Retinal pigment epithelial cell (primary cell): ENCODE results near the gene PLCL2.

Source experiments
- DNase-seq: peaks from one replicate; pipeline ENCODE4 v3.0.0-alpha.2; 2010; ENCODE audit warnings: low read depth
- H3K4me3 ChIP-seq: 2 replicates; pipeline ENCODE4 v1.5.1; 2011; ENCODE audit warnings: mild to moderate bottlenecking, low read length, control low read depth, moderate library complexity
- TF ChIP-seq, protein P1 (sequence below): conservative IDR thresholded peaks from 2 replicates; pipeline ENCODE4 v1.5.1; 2011; ENCODE audit warnings: low read depth, low read length, control low read depth, inconsistent platforms

PLCL2 gene

DNA sequence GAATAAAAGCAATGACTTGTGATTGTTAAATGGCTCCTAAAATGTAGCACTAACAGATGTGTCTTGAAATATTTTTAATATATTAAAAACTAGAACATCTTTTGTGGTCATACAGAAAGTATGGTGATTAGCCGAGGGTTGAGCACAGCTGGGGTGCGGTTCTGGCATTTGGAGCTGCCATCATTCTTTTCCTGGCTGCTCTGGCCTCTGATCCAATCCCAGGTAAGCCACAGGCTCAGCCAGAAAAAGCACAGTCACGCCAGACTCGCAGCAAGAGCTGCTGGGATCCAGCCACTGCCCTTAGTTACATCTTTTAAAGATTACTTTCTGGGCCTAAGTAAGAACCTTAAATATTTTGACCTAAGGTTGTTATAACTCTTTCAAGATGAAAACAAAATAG is 196.8 kb downstream of the PLCL2 start:
- no peak for DNase-seq
- no peak overlapping the region for H3K4me3 ChIP-seq
- TF ChIP-seq, protein P1, sequence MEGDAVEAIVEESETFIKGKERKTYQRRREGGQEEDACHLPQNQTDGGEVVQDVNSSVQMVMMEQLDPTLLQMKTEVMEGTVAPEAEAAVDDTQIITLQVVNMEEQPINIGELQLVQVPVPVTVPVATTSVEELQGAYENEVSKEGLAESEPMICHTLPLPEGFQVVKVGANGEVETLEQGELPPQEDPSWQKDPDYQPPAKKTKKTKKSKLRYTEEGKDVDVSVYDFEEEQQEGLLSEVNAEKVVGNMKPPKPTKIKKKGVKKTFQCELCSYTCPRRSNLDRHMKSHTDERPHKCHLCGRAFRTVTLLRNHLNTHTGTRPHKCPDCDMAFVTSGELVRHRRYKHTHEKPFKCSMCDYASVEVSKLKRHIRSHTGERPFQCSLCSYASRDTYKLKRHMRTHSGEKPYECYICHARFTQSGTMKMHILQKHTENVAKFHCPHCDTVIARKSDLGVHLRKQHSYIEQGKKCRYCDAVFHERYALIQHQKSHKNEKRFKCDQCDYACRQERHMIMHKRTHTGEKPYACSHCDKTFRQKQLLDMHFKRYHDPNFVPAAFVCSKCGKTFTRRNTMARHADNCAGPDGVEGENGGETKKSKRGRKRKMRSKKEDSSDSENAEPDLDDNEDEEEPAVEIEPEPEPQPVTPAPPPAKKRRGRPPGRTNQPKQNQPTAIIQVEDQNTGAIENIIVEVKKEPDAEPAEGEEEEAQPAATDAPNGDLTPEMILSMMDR, result no peak

DNA sequence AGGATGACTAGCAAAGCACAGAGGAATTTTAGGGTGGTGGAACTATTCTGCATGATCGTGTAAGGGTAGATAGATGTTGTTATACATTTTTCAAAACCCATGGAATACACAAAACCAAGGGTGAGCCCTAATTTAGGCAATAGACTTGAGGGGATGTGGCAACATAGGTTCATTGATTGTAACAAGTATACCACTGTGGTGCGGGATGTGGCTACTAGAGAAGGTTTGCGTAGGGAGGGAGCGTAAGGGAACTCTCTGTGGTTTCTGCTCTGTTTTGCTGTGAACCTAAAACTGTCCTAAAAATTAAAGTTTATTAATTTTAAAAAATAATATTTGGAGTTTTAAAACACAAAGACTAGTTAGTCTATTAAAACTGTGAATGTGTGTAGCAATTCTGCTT is 202.8 kb downstream of the PLCL2 start:
- no peak for DNase-seq
- TF ChIP-seq, protein P1, result no peak
- H3K4me3 ChIP-seq, result no peak overlapping the region

DNA sequence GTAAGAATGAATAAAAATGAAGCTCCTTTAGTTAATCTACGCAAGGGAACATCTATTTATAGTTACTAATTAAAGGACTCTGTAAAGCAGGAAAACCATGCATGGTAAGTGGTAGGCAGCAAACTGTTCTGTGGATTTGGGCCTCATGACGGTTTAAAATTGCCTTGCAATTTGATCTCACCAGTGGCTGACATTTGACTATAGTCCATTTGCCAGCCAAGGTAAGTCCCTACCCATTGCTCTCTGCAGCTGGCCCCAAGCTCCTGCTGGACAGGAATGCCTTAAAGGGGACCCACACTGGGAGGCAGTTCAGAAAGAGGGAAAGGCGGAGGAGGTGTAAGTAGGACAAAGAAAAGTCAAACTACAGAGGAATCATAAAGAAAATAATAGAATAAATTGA is 203.3 kb downstream of the PLCL2 start:
- TF ChIP-seq, protein P1, result no peak
- H3K4me3 ChIP-seq, result no peak overlapping the region
- DNase-seq, result no peak

DNA sequence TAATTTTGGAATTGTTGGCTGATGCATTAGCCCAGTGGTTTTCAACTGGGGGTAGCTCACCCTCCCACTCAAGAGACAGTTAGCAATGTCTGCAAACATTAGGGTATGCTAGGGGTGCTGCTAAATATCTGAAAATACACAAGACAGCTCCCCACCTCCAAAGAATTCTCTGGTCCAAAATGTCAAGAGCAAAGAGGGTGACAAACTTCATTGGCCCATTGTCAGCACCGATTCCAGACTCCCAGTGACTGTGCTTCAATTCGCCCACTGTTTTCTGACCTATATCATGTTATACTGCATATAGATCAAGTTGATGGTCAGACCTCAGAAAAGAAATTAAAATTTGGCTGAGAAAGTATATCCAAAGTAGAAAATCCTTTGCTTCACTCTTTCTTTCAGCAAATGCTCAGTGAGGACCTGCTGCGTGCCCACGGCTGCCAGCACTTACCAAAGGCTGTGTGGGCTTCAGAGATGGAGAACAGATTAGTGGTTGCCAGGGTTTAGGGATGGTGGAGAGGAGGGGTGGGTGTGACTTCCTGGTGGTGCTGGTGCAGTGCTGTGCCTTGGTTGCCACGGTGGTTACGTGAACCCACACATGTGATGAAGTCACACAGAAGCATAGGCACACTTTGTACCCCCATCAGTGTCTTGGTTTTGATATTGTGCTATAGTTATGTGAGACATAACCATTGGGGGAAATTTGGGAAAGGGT is 204.0 kb downstream of the PLCL2 start:
- no peak for DNase-seq
- H3K4me3 ChIP-seq, result no peak overlapping the region
- TF ChIP-seq, protein P1, result no peak

DNA sequence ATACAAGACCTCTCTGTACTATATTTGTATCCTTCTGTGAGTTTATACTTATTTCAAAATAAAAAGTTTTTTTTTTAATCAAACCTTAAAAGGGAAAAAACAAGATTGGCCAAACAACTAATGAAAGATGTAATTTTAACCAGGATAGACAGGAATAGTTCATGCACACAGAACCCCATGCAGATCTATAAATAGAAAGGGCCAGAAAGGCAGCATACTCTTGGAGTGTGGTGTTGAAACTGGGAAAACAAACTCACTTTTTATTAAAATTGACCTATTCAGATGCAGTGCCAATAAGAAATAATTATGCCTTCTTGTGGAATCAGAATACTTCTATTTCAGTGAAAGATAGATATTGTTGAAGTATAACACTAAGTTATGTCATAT is 204.6 kb downstream of the PLCL2 start:
- DNase-seq, result no peak
- H3K4me3 ChIP-seq, result no peak overlapping the region
- TF ChIP-seq, protein P1, result no peak

DNA sequence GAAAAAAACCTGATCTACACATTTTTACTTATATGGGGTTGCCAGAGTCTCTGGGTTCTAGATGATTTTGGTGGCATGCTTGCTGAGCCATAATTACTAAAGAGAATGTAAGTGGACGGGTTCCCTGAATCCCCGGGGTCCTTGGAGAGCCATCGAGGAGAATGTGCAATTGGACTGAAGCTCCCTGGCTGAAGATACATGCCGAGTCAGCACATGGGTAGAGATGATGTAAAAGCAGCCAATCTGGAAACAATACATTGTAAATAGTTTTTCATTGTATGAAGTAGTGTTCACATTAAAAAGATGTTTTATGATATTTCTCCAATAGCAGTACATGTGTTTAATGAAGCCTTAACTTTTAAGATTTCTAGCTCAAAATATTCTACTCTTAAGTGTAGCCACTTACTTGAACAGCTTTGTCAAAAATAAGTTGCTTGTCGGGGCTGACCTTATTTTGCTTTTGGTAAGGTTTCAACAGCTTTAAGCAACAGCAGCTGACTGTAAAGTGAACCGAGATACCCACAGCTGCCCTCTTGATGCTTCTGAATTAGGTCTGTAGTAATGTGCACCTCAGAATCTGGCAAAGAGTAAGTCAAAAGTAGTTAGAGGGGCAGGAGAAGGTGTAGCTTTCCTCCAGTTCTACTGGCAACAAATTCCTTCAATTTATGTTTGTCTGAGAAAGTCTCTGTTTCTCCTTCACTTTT is 205.7 kb downstream of the PLCL2 start:
- TF ChIP-seq, protein P1, result no peak
- no peak for DNase-seq
- no peak overlapping the region for H3K4me3 ChIP-seq
